GM08714 (cell line): ENCODE data around the gene CMTM1.

Source experiments
- H3K4me3 ChIP-seq: fragments of 200-500 bp; sonication (Bioruptor generic); 2 replicates; pipeline ENCODE4 v1.5.1; 2014; ENCODE audit warnings: mild to moderate bottlenecking, low read length, inconsistent platforms
- ZNF274 ChIP-seq: IDR thresholded peaks from 2 replicates; pipeline ENCODE4 v1.6.1; 2012; ENCODE audit warnings: mild to moderate bottlenecking, low read depth, low read length

The CMTM1 gene

DNA sequence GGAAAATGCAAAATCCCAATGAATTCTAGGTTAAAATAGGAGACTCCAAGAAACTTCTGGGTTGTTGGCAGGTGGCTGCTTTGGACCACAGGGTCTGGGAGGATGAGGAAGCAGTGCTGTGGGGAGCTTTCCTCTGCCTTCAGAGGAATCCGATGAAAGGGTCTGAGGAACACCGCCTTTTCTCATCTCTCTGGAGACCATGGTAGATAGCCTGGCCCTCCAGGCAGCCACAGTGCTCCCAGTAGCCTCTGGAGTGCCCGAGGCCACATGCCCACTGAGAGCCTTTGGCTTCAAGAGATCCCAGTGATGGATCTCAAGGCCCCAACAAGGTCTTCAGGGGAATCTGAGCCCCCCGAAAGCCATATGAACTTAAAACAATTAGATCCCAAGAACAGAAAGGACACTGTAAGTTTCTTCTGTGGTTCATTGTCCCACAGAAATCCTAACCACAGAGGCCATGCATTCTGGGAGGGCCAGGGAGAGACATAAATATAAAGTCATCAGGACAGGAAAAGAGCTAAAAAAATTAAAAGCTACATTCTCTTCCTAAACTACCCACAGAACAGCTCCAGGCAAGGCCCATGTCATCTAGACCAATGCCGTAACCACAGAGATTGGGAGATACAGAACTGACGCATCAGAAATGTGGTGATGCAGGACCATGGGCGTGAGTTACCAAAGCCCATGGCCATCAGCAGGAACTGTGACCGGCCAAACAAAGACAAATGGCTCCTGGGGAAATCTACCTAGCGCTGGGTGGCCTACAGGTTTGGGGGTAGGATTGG is 40.7 kb upstream of the CMTM1 start:
- TF ChIP-seq ZNF274, result no peak
- H3K4me3 ChIP-seq, result no peak overlapping the region

DNA sequence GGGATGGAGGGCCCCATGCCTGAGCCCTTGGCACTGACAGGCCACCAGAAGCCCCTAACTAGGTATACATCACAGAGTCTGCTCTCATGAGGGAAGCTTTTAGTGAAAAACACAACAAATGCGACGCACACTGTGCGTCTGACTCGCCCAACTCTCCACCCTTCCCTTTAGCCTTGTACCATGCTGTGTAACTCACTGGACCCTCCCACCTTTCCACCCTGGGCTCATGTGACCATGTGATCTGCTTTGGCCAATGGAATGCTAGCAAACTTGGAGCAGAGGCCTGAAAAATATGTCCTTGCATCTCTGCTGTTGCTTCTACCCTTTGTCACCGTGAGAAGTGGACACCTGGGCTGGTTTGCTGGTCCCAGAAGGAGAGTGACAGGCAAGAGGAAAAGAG is 37.9 kb upstream of the CMTM1 start:
- H3K4me3 ChIP-seq, result no peak overlapping the region
- no peak for TF ChIP-seq ZNF274

DNA sequence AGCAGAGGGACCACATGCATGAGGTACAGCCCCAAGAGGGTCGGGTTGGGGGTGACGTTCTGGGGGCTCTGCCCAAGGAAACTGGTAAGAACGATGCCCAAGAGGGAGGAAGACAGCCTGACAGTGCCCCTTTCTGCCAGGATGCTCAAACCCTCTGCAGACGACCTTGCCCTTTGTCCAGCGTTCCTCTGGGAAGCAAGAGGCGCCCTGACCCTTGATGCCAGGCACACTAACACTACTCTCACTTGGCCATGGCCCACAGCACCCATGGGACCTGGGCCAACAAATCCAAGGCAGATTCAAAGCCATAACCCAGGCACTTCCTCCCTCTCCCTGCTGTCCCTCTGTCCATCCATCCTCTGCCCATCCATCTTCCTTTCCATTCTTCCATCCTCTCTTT is 36.8 kb upstream of the CMTM1 start:
- H3K4me3 ChIP-seq, result no peak overlapping the region

GRCh38 chr16:66534376-66534799 is 31.9 kb upstream of the CMTM1 start:
- TF ChIP-seq ZNF274, result no peak
- H3K4me3 ChIP-seq, result no peak overlapping the region

More for the DNA sequence above, 36.8 kb upstream of the CMTM1 start:
- no peak for TF ChIP-seq ZNF274

DNA sequence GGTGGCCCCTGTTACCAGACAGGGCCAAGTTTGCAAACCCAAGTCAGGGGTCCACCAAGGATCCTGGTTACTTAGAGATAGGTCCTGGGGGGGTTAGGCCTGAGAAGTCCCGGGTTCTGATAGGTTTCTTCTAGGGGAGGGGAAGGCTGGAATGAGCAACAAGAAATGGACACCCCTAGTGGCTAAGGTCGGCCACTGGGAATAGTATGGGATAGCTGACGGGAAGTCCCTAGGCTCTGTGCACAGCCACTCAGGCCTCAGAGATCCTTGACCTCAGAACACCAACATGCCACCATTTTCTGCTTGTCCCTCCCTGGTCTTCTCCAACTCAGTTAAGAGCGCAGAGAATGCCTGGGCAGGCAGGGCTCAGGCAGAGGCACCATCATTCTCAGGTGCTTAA is 29.7 kb upstream of the CMTM1 start:
- no peak for TF ChIP-seq ZNF274
- H3K4me3 ChIP-seq, result no peak overlapping the region

DNA sequence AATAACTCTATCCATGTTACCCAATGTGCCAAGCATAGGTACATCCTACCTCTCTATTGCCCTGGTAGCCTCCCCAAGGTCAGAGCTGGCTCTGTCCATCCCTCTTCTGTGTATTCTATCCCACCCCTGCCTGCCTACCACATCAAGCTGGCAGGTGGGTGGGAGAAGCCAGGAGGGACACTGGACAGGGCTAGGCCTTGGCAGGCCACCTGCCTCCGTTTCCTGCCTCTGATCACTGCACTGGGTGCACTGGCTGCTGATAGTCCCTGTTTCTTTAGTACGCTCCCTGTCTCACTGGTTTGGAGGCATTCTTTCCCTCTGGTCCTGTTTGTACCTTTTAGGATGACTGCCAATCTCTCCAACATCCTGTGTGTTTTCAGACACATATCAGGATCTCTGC is 29.0 kb upstream of the CMTM1 start:
- TF ChIP-seq ZNF274, result no peak

DNA sequence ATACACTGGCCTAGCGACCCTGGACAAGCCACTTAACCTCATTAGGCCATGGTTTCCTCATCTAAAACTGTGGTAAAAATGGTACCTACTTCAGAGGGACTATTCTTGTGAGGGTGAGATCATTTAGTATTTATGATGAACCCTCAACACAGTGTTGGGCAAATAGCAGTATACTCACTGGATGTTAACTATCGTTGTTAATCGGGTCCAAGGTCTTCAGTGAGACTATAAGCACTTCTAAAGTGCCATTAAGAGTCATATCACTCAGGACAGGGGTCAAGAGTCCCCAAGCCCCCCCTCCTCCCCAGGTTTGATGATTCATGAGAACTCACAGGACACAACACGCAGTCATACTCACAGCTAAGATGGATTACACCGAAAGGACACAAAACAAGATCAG is 27.3 kb upstream of the CMTM1 start:
- H3K4me3 ChIP-seq, result no peak overlapping the region
- TF ChIP-seq ZNF274, result no peak

More for the DNA sequence above, 29.0 kb upstream of the CMTM1 start:
- H3K4me3 ChIP-seq, result no peak overlapping the region

DNA sequence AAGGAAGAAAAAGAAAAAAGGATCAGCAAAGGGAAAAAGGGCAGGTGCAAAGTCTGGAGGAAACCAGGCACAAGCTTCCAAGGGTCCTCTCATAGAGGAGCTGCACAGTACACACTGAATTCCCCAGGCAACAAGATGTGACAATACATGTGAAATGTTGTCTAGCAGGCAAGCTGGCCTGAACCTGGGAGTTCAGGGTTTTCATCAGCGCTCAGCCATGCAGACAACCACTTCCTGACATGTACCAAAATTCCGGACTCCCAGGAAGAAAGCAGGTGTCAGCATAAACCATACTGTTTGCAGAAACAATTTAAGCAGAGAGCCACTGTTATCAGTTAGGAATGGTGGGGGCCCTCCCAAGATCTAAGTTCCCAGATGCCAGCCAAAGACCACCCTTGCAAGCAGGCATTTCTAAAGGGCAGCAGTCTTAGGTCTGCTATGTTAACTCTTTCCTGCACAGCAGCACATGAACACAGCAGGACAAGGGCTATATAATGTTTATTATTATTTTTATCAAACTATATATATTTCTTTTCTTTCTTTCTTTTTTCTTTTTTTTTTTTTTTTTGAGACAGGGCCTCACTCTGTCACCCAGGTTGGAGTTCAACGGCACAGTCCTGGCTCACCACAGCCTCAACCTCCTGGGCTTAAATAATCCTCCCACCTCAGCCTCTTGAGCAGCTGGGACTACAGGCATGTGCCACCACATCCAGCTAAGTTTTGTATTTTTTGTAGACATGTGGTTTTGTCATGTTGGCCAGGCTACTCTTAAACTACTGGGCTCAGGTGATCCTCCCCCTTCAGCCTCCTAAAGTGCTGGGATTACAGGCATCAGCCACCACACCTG is 26.4 kb upstream of the CMTM1 start:
- TF ChIP-seq ZNF274, result no peak
- H3K4me3 ChIP-seq, result no peak overlapping the region

DNA sequence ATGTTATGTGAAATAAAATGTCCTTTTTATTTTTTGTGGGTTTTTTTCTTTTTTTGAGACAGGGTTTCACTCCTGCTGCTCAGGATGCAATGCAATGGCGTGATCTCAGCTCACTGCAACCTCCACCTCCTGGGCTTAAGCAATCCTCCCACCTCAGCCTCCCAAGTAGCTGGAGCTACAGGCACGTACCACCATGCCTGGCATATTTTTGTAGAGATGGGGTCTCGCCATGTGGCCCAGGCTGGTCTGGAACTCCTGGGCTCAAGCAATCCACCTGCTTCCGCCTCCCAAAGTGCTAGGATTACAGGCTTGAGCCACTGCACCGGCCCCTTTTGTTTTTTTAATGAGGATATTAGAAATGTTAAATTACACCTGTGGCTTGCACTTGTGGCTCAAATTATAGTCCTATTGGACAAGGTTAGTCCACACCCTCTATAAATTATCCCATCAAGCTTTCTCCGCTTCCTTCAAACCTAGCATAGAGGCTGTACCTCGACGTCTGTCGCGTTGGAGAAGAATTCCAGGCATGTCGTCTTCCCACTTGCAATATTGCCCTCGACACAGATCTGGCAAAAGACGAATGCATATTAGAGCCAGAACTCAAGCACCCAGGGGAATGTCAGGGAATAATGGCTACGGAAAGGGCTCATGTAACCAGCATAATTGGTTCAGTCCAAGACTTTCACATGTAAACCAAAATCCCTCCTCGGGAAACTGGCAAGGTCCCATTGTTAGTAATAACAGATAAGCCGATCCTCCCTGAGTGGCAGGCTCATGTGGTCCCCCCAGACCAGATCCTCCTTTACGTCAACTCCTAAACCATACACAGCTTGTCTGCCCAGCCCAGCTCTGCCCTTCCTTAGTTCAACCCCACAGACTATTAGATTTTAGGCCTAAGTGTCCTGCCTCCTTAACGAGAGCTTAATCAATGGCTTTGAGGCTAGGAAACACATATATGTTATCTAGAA is 24.6 kb upstream of the CMTM1 start:
- no peak for TF ChIP-seq ZNF274
- H3K4me3 ChIP-seq, result no peak overlapping the region

DNA sequence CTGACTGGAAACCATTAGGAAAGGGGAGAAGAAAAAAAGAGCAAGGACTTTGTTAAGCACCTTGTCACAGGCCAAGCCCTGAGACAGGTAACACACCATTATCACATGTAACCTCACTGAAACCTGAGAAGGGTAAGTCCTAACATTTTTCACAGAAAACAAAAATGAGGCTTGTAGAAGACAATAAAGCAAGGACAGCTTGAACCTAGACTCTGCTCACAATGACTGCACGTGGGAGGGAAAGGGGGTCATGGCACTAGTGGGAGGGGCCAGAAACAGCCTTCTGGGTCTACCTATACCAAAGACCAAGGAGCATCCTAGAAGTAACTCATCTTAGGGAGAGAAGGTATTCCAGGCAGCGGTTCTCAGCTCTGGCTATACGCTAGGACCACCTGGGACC is 23.8 kb upstream of the CMTM1 start:
- no peak for TF ChIP-seq ZNF274
- H3K4me3 ChIP-seq, result no peak overlapping the region

DNA sequence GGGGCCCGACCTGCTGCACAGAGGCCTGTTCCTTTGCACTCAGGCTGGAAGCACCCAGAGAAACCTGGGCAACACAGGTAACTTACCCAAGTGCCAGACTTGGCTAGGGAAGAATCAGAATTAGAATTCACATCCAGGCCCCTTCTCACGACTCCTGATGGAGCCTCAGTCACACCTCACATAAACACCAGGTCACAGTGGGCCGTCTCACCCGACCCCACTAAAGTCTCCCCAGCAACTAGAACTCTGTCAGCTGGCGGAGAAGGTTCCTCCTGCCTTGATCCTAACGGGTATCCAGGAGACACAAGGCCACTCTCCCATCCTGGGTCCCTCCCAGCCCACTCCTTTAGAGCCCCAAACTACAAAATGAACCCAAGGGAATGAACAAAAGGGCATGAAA is 22.7 kb upstream of the CMTM1 start:
- H3K4me3 ChIP-seq, result no peak overlapping the region
- TF ChIP-seq ZNF274, result no peak

DNA sequence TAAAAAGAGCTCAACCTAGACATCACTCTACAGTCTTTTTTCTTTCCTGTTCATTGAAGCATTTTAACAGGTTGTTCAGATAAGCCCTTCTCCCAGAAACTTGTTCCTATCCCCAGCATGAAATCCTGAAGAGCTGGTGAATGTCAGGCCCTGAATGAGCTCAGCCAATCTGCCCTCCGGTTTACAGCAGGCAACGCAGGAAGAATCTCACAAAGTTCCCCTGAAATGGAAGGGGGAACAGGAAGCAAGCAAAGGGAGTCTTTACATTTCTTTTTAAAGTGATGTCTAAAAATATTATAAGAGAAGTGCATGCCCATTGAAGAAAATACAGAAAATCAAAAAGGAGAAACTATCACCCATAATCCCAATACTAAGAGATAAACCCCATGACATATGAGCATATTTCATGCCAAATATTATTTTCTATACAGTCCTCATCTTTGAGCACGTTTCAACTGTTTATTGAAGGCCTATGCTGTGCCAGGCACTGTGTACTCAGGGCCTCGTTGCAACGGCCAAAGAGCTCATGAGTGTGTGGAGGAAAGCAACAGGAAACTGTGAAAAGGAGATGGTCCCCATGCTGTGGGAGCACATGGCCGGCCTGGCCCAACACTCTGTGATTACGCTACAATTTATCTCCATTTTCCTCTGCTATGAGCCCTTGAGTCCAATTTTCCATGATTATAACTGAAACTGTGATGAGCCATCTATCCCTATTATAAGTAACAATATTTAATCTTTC is 22.1 kb upstream of the CMTM1 start:
- TF ChIP-seq ZNF274, result no peak
- no peak overlapping the region for H3K4me3 ChIP-seq
